HG03135 (cell line): ENCODE measurements around the gene CENPV.

Experiments
- ATAC-seq: cut with Tn5 transposase; IDR thresholded peaks from one replicate; pipeline ENCODE4 v1.9.1; 2021; ENCODE audit warnings: mild to moderate bottlenecking, moderate library complexity; ENCODE audit not compliant: unreplicated experiment

CENPV gene

GRCh38 chr17:16363749-16364536 lies 10.7 kb upstream of the CENPV start:
- ATAC-seq, result no peak

- ATAC-seq, result no peak
Observed at GRCh38 chr17:16361874-16362273, 8.6 kb upstream of the CENPV start.

- ATAC-seq, result no peak
Observed at GRCh38 chr17:16358394-16358793, 5.1 kb upstream of the CENPV start.

GRCh38 chr17:16354585-16354984 lies 1.3 kb upstream of the CENPV start:
- no peak for ATAC-seq

GRCh38 chr17:16352667-16353316 lies 477 bp downstream of the CENPV start:
- peak; percentile 41 for ATAC-seq

GRCh38 chr17:16352303-16352666 lies 984 bp downstream of the CENPV start:
- no peak for ATAC-seq

GRCh38 chr17:16351831-16352230 lies 1.4 kb downstream of the CENPV start:
- ATAC-seq, result no peak

GRCh38 chr17:16349431-16349830 lies 3.8 kb downstream of the CENPV start:
- no peak for ATAC-seq

- ATAC-seq, result no peak
Observed at GRCh38 chr17:16348586-16348985, 4.7 kb downstream of the CENPV start.

GRCh38 chr17:16346721-16347271 lies 6.5 kb downstream of the CENPV start:
- ATAC-seq, result no peak

- no peak for ATAC-seq
Observed at GRCh38 chr17:16345565-16345964, 7.7 kb downstream of the CENPV start.

GRCh38 chr17:16343569-16343968 lies 9.7 kb downstream of the CENPV start:
- no peak for ATAC-seq

- no peak for ATAC-seq
Observed at GRCh38 chr17:16342979-16343378, 10.3 kb downstream of the CENPV start.

GRCh38 chr17:16339959-16340358 lies 13.3 kb downstream of the CENPV start:
- no peak for ATAC-seq

- ATAC-seq, result no peak
Observed at GRCh38 chr17:16339402-16339801, 13.9 kb downstream of the CENPV start.

GRCh38 chr17:16338391-16338790 lies 14.9 kb downstream of the CENPV start:
- ATAC-seq, result no peak

- ATAC-seq, result no peak
Observed at GRCh38 chr17:16329519-16330271, 23.6 kb downstream of the CENPV start.

- no peak for ATAC-seq
Observed at GRCh38 chr17:16328997-16329396, 24.3 kb downstream of the CENPV start.

- ATAC-seq, result no peak
Observed at GRCh38 chr17:16327018-16327417, 26.3 kb downstream of the CENPV start.

- no peak for ATAC-seq
Observed at GRCh38 chr17:16325964-16326363, 27.3 kb downstream of the CENPV start.

- no peak for ATAC-seq
Observed at GRCh38 chr17:16322636-16323035, 30.6 kb downstream of the CENPV start.

- ATAC-seq, result no peak
Observed at GRCh38 chr17:16319969-16320368, 33.3 kb downstream of the CENPV start.
